ENCODE measurements around the gene KRT26.
A peak's percentile ranks its signal among the peaks of the same experiment; 100 is the strongest.
"Not testable (repeated sequence)": the region's sequence is repeated elsewhere in the genome, so short reads cannot be mapped to it uniquely, and the experiment has no call there.

KRT26 gene

GRCh38 chr17:40794466-40794865 is 22.5 kb upstream of the KRT26 start:
- DNase-seq (ENCODE audit: low spot score), result no peak

- no peak for DNase-seq (ENCODE audit: low spot score)
These were observed 21.8 kb upstream of the KRT26 start for GRCh38 chr17:40793832-40794231.

GRCh38 chr17:40791787-40792436 is 19.9 kb upstream of the KRT26 start:
- DNase-seq (ENCODE audit: low spot score), result peak; percentile 61

GRCh38 chr17:40791111-40791510 is 19.1 kb upstream of the KRT26 start:
- peak; percentile 15 for DNase-seq (ENCODE audit: low spot score)

DNA sequence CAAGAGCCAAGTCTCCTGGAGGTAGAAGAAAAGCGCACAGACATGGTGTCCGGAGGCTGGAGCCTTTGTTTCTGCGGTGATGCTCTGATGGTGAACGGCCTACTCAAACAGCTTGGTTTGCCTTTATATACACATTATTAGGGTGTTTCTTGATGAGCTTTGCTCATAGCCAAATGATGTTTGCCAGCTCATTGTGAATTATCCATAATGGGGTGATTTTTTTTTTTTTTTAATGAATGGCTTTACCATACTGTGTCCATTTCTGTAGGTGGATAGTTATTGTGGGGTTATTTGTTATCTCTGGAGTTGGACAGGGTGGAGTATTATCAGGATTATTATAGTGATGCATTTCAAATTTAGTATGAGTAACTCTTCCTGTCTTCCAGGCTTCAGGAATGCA is 10.4 kb upstream of the KRT26 start, which contains the start of gene KRT27:
Gene KRT27 (minus strand): TSS at position 101 of the 400 bp plus-strand sequence. CDS start 57 bp downstream, at position 44.
- no peak for DNase-seq (ENCODE audit: low spot score)

GRCh38 chr17:40779181-40779909 is 7.3 kb upstream of the KRT26 start:
- DNase-seq (ENCODE audit: low spot score), result no peak

DNA sequence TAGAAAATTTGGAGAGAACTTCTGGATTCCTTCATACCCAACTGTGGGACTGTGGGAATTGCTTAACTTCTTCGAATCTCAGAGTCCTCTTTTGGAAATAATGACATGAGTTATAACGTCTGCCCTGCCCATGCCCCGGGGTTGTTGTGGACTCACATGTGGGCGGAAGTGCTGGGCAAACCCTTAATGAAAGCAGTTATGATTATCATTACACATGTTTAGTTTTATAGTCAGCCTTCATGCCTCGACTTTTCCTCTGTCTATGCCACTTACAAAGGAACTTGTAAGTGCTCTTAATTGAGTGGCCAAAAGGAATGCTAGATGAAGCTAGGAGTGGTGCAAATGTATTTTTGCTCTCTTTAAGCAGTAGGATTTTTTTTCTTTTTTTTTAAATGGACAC is 6.5 kb upstream of the KRT26 start:
- DNase-seq (ENCODE audit: low spot score), result no peak

DNA sequence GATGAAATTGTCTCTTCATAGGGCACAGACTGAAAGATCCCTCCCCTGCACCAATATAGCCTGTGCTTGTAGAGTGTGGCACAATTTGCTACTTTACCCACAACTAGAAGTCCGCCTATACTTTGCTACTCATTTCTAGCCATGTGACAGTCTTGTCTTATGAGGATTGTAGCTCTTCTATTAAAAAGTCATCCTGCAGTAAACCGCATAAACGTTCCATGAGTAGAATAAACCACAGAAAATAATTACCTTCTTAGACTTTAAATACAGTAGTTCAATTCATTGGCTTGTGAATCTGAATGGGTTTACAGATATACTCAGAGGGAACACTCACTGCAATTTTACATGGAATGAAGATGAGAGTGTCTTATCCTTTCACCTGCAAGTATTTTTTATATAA is 6.0 kb upstream of the KRT26 start:
- DNase-seq (ENCODE audit: low spot score), result no peak

DNA sequence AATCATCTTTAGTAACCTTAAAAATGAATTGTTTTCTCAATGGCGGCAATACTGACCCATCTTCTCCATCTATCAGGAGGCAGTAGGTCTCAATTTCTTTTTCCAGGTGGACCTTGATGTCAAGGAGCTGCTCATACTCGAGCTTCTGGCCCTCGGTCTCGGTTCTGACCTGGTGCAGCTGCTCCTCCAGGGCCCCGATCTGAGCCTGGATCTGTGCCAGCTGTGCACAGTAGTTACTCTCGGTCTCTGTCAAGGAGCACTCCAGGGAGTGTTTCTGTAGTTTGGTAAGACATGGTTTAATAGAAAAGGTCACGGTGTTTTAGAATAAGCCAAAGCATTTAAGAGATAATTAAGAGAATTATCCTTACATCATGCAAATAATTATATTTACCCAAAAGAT is 5.5 kb upstream of the KRT26 start:
- no peak for DNase-seq (ENCODE audit: low spot score)

- DNase-seq (ENCODE audit: low spot score), result no peak
These were observed 3.9 kb upstream of the KRT26 start for GRCh38 chr17:40775945-40776344.

GRCh38 chr17:40765657-40766056 is 6.3 kb downstream of the KRT26 start:
- no peak for DNase-seq (ENCODE audit: low spot score)

GRCh38 chr17:40763752-40764151 is 8.2 kb downstream of the KRT26 start:
- no peak for DNase-seq (ENCODE audit: low spot score)

GRCh38 chr17:40760105-40761016 is 11.6 kb downstream of the KRT26 start:
- DNase-seq (ENCODE audit: low spot score), result no peak

GRCh38 chr17:40755231-40755630 is 16.8 kb downstream of the KRT26 start, which contains the start of gene KRT25:
TSS of gene KRT25 (minus strand) at chr17:40755331. CDS start at chr17:40755271, 60 bp downstream.
- DNase-seq (ENCODE audit: low spot score), result no peak

- DNase-seq (ENCODE audit: low spot score), result no peak
These were observed 18.2 kb downstream of the KRT26 start for GRCh38 chr17:40753804-40754203.

DNA sequence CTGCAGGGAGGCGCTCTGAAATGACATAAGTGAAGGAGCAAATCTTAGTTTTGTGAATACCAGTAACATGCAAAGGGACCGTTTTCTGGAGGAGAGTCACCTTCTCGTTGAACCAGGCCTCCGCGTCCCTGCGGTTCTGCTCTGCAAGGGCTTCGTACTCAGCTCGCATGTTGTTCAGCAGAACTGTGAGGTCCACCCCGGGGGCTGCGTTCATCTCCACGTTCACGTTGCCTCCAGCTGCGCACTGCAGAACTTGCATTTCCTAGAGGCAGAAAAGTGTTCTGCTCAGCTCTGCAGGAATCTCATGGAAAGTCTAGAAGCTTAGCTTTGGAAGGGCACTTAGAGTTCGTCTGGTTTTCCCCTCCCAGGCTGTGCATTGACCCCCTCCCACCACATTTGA is 20.9 kb downstream of the KRT26 start:
- DNase-seq (ENCODE audit: low spot score), result no peak

- no peak for DNase-seq (ENCODE audit: low spot score)
These were observed 21.6 kb downstream of the KRT26 start for GRCh38 chr17:40750391-40750790.

DNA sequence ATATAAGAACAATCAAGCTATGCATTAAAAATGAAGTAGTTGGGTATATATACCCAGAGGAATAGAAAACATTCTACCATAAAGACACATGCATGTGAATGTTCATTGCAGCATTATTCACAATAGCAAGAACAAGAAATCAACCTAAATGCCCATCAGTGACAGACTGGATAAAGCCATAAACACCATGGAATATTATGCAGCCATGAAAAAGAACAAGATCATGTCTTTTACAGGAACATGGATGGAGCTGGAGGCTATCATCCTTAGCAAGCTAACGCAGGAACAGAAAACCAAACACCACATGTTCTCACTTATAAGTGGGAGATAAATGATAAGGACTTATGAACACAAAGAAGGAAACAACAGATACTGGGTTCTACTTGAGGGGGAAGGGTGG is 23.3 kb downstream of the KRT26 start:
- not testable (repeated sequence) for DNase-seq (ENCODE audit: low spot score)

- DNase-seq (ENCODE audit: low spot score), result no peak
These were observed 33.4 kb downstream of the KRT26 start for GRCh38 chr17:40738553-40738952.

DNA sequence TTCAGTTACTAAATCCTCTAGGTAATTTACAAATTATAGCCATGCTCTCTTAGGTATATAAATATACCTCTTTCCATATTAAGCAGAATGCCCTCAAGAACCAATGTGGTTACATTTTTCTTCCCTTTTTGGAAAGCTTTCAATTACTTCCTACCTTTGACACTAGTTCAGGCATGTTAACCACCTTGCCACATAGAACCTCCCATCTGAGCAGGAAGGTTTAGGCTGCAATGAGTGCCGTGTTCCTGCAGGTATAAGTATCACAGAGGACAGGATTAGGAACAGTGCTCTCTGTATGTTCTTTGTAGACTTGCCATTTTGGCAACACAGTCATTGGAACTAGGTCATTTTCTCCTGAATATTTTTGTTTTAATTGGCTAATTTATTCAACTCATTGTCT is 37.0 kb downstream of the KRT26 start:
- DNase-seq (ENCODE audit: low spot score), result no peak

DNA sequence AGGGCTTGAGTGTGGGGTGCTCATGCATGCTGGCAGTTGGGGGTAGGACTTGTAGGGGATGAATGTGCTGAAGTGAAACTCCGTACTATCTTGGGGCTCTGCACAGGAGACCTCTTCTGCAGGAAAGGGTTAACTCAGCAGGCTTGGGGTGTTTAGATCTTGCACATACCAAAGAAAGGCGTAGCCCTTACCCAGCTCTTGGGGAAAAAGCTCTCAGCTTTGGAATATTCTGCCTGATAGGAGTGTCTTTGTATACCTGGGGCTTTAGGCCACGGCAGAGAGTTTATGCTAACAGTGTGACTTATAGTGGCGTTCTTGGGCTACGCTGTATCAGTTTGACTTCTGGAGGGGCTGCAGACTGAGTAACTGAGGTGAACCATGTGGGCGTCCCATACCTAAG is 38.0 kb downstream of the KRT26 start:
- no peak for DNase-seq (ENCODE audit: low spot score)

GRCh38 chr17:40730970-40731369 is 41.0 kb downstream of the KRT26 start:
- DNase-seq (ENCODE audit: low spot score), result no peak

All from GM03348 (cell line).